Activated T-helper 9 cell treated with anti-CD3 and anti-CD28 coated beads, Interleukin-2, amount 50 U/mL, for 16 hours (primary cell): ENCODE data around the gene DVL2.
A peak's percentile ranks its signal among the peaks of the same experiment; 100 is the strongest.
"Not testable (repeated sequence)": the region's sequence is repeated elsewhere in the genome, so short reads cannot be mapped to it uniquely, and the experiment has no call there.

Source experiments
- DNase-seq: peaks from one replicate; pipeline ENCODE4 v3.0.0-alpha.2; 2020; ENCODE audit warnings: low read depth

DVL2 gene

DNA sequence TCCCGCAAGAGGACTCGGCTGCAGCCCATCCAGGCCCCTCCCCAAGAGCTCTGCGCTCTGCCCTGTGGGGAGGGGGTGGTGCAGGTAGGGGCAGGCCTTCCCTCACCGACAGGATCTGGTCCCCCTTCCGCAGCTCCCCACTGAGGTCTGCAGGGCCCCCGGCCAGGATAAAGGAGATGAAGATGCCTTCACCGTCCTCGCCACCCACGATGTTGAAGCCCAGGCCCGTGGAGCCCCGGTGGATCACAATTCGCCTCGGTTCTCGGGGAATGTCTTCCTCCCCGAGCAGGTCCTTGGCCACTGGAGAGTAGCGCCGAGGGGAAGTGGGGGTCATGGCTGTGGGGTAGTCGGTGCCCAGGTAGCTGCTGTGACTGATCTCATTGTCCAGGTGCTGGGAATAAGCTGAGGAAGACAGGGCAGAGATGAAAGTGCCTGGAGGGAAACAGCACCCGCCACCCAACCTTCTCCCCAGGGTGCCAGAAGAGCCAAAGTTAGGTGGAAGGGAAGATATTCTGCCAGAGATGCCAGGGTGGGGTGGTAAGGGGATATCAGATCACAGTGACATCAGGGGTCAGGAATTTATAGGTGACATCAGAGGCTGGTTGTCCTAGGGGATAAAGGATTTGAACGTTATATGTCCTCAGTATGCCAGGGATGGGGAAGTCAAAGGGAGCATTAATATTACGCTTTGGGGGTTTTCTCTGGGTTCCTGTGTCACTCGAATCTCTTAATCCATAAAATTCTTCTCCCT is 37.5 kb downstream of the DVL2 start:
- DNase-seq, result no peak

DNA sequence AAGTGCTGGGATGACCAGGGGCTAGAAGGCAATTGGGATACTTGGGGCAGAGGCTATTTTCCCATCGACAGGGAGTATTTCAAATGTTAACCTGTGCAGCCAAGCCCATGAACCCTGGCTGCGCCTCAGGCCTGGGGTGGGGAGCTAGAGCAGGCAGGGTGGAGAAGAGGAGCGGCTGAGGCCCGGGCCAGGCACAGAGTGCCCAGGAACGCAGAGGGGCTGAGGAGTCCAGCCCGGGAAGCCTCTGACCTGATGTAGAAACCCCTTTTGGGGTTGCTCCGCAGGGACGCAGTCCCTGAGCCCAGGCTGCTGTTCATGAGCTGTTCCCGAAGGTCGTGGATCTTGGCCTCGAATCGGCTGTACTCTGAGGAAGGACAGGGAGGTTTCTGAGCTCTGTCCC is 38.3 kb downstream of the DVL2 start:
- no peak for DNase-seq

DNA sequence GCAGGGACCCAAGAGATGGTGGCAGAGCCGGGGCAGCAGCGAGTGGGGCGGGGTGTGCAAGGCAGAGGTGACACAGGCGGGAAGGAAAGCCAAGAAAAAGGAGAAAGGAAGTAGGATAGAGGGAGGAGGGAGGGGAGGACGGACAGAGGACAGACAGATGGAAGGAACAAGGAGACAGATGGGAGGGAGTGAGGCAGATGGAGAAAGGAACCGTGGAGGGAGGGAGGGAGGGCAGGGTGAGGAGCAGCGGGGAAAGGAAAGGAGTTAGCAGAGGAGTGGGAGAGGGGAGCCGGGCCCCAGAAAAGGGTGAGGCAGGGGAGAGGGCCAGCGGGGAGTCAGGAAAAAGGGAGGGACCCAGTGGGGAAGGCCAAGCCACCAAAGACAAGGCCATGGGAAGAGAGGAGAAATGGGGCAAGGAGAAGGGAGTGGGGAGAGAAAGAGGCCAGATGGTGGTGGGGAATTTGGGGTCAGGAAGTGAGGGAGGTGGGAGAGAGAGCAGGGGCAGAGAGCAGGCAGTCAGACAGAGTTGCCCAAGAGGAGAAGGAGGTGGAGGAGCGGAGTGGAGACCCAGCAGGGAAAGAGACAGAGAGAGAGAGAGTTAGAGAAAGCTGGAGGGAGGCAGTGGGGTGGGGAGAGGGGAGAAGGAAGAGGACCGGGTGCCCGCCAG is 41.9 kb downstream of the DVL2 start:
- no peak for DNase-seq

DNA sequence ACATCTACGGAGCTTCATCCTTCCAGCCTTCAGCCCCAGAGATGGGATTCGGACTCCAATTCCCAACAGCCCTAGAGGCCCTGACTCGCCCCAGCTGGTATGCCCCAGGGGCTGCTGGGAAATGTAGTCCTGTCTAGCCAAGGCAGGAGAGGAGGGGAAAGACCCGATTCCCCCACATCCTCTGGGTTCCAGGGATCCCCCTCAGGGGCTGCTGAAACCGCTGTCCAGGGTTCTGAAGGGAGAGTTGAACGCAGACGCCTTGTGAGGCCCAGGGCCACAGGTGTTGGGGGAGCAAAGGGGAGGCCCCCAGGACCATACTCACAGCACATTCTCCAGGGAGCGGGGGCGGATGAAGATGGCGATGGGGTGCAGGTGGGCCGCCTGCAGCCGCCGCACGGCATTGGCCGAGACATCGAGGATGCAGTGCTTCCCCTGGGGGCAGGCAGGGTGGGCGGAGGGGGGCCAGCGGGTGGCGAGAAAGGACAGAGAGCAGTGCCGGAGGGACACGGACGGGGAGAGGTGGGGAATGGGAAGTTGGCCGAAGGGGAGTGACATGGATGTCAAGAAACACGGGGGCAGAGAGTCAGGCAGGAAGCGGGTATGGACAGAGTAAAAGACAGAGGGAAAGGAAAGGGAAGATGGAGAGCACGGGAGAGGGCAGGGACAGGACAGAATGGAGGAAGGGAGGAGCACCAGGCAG is 42.6 kb downstream of the DVL2 start:
- DNase-seq, result no peak

DNA sequence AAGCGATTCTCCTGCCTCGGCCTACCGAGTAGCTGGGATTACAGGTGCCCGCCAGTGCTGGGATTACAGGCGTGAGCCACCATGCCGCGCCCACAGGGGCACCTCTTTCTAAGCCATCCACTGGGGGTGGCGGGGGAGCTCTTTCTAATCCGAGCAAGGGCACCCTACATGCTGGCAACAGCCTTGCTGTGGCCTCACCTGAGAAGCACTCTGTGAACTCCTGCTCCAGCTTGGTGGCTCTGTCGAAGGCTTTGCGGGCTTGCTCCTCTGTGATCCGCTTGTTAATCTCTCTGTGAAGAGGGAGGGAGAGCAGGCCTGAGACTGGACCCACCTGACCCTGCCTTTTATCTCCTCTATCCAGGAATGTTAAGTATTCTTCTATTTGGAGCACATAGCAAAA is 43.2 kb downstream of the DVL2 start:
- no peak for DNase-seq

DNA sequence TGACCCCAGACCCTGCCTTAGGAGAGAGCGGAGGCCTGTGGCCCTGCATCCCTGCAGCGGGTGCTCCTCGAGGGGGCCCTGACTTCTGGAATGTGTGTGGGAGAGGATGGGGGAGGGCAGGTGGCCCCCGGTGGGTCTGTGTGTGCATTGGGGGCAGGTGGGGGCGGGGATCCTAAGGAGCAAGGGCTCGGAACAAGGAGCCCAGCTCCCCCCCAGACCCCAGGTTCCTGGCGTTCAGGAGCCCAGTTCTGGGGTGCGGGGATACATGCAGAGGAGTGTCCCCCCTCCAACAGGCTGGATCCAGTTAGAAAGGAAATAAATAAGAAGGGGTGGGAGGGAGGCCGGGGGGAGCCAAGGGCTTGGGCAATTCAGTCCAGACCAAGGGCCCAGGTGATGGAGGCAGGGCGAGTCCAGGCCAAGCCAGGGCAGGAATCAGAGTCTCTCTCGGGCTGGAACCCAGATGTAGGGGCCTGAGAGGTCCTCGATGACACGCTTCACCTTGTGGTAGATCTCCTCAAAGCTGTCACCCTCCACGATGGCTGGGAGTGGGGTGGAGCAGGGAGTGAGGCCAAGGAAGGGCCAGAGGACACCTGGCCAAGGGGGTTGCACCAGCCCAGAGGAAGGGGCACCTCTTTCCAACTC is 43.9 kb downstream of the DVL2 start:
- no peak for DNase-seq

DNA sequence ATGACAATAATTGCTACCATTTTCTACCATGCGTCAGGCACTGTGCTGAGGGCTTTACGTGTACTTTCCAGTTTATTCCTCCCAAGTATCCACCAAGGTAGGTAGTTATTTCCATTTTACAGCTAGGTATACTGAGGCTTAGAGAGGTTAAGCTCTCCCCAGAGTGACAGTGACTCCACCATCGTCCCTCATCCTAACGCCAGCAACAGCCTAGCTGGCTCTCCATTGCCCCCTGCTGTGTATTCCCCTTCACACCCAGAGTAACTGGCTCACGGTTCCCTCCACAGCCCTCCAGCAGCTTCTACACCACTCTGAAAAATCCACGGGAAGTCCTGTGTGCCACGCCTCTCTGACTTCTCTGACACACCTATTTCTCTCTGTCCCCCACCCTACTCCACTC is 48.1 kb downstream of the DVL2 start:
- no peak for DNase-seq

DNA sequence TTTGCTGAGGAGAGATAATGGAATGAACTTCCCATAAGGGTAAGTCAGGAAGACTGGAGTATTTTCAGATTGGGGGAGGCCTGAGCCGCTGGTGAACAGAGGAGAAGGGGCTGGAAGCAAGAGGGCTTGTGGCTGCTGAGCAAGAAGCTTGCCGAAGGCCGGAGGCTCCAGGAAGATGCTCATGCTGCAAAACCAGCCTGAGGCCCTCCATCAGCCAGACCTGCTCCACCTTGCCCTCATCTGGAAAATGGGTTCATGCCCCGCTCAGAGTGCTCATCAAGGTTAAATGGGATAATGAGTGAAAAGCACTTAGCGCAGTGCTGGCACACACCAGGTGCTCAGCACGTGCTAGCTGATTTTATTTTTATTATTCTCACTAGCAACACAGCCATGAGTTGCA is 49.7 kb downstream of the DVL2 start:
- DNase-seq, result no peak

DNA sequence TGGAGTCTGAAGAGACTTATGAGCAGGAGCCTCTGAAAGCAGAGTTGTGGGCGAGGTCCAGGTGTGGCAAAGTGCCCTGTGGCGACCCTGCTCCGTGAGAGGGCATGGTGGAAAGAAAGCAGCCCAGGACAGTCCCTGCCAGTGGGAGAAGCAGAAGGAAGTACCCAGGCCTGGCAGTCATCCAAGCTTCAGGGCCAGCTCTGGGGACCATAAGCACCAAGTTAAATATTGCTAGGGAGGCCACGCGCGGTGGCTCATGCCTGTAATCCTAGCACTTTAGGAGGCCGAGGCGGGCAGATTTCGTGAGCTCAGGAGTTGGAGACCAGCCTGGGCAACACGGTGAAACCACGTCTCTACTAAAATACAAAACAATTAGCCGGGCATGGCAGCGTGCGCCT is 50.2 kb downstream of the DVL2 start:
- DNase-seq, result no peak

DNA sequence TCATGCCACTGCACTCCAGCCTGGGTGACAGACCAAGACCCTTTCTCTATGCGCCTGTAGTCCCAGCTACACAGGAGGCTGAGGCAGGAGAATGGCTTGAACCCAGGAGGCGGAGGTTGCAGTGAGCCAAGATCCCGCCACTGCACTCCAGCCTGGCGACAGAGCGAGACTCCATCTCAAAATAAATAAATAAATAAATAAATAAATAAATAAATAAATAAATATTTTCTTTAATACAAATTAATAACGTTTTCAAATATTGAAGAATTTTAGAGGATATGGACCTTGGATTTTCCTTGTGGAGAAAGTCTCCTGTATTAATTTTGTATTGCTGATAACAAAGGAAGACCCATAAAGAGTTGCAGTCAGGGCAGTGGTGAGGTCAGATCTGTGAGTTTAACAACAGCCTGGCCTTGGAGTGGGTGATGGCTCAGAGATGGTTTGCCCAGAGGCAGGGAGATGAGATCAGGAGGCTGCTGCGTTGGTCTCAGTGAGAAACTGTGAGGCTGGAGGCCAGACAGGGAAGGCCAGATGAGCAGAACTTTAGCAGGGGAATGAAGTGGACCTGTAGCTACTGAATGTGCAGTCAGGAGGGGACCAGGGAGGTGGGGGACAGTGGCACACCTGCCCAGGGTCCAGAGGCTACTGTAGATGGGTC is 50.8 kb downstream of the DVL2 start:
- DNase-seq, result no peak

DNA sequence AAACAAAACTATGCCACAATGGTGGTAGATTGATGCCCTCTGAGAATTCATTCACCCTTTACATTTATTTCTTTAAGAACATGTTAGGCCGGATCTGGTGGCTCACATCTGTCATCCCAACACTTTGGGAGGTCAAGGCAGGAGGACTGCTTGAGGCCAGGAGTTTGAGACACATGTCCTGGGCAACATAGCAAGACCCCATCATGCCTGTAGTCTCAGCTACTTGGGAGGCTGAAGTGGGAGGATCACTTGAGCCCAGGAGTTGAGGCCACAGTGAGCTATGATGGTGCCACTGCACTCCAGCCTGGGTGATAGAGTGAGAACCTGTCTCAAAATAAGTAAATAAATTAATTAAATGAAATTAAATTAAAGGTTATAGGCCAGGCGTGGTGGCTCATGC is 52.2 kb downstream of the DVL2 start:
- DNase-seq, result not testable (repeated sequence)

DNA sequence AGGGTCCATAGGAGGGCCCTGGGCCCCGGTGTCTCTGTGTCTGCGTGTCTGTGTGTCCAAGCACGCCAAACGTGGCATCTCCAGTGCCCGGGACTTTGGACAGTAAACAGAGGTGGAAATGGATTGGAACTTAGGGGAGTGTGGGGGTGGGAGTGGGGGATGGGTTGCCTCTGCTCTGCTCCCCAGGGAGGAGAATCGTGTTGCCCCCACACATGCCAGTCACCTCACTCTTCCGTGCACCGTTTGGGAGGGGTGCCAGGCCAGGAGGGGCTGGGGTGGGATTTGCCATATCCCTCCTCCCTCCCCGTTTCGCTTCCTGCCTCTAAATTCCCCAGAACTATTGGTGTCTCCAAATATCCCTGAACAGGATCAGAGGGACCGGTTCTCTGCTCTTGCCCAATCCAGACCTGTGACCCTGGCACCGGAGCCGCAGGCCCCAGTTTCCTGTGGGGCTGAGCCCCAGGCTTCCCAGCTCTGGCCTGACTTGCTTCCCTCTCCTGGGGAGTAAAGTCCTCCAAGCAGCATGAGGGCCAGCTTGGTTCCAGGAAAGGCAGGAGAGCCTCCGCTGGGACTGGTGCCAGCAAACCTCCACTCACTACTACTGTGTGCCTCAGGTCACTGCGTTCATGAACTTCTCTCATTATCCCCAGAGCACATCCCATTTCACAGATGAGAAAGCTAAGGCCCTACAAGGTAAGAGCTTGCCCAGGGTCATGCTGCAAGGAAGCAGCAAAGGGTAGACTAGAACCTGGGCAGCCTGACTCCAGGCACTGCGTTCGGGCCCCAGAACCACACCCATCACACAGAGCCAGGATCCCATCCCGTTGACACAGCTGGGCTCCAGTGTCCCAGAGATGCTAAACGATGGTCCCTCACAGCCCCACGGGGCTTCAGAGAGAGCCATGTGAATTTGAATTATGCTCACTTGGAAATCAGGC is 54.7 kb downstream of the DVL2 start, which contains the start of gene ASGR1:
TSS of gene ASGR1 (minus strand) at position 54 of the 938 bp plus-strand sequence. CDS start 807 bp downstream, outside the sequence.
- no peak for DNase-seq

DNA sequence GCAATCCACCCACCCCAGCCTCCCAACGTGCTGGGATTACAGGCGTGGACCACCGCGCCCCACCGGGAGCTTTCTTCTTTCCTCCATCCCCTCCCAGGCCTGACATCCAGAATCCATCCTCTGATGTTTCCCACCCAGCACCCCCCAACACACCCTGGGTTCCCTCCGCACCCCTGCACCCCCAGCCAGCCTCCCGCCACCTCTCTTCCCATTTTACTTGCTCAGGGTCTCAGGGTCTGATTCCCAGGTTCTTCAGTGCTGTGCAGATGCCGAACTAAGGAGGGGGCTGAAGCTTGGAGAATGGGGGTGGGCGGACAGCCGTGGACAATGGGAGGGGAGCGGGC is 55.4 kb downstream of the DVL2 start:
- DNase-seq, result no peak

DNA sequence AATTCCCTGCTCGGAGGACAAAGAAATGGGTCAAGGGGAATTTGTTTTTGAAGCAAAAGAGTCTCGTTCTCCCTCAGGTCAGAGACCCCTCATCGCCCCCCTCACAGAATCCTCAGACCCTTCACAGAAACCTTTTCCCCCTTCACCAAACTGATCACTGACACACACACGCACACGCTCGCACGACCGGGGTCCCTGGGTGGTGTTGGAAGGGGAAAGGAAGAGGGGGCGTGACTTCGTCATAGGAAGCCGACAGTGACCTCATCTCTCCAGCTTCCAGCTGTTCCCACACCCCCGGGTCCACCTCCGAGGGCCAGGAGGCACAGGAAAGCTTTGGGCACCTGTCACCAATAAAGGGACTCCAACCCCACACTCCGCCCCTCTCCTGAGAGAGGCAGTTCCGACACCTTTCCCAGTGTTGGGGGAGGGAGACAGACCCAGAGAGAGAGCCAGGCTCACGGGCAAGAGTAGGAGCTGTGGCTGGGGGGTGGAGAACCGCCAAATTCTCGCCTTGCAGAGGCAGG is 56.3 kb downstream of the DVL2 start:
- DNase-seq, result no peak

DNA sequence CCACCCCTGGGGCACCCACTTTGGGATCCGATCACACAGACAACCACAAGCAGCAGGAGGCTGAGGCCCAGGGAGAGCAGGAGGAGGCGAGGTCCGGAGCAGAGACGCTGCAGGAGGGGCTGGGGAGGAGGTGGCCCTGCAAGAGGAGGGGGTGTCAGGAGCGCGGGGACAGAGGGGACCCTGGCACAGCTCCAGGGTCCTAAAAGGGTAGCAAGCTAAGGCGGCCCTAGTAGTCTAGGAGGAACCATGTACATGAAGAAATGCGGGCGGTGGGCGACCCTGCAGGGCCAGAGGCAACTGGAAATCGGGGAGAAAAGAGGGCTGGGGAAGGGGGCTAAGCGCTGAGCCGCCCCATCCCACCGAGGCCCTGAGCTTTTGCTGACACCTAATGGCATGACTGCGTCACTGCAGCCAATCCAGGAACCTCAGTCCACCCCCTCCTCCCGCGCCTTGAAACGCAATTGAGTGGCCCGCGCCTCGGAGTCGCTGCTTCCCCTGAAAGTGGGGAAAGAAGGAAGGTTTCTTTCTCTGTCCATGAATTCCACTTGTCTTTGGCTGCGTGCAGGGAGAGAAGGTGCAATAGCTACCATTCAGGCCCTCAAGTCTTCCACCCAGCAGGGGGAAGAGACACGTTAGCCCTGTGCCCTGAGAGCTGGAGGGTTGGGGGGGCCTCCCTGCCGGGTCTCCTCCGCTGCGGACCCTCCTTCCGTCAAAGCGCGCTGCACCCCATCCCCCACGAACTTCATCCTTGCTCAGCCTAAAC is 56.9 kb downstream of the DVL2 start:
- peak; percentile 34 for DNase-seq

DNA sequence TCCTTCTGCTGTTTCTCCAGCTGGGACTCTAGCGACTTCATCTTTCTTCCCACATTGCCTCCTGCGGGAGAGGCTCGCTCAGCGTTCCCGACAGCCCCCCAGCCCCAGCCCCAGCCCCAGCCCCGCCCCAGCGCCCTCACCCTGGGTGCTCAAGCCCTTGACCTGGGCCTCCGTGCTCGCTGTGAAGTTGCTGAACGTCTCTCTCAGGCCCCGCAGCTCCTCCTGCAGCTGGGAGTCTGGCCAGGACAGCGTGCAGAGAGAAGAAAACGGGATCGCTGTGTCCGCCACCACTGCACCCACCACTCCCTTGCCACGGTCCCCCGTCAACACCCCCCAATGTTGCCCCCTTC is 57.5 kb downstream of the DVL2 start:
- no peak for DNase-seq

DNA sequence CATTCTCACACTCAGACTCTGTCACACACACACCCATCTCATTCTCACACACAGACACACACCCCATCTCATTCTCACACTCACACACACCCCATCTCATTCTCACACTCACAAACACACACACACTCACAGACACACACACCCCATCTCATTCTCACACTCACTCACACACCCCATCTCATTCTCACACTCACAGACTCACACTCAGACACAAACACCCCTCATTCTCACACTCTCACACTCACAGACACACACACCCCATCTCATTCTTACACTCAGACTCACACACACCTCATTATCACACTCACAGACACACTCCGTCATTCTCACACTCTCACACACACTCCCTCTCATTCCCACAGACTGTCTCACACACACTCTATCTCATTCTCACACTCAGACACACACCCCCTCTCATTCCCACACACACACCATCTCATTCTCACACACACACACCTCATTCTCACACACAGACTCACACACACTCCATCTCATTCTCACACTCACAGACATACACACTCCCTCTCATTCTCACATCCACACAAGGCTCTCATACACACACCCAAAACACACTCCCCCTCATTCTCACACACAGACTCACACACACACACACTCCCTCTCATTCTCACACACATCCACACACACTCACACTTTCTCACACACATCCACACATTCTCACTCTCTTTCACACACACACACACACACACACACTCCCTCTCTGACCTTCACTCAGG is 58.0 kb downstream of the DVL2 start:
- no peak for DNase-seq
